H9 (cell line): Measurements from ENCODE around the gene CNIH1. TPM values are rescaled to one million over a fixed set of nuclear protein-coding genes. Genes with fewer than 3 reads are reported as not detected.

ENCODE experiments used
- DNase-seq: peaks from one replicate; pipeline ENCODE4 v3.0.0-alpha.2; 2017
- H2AFZ ChIP-seq: one replicate; pipeline ENCODE4 v1.6.1; 2013; ENCODE audit warnings: mild to moderate bottlenecking, low read length, control low read depth, moderate library complexity
- H2AK5ac ChIP-seq: 2 replicates; pipeline ENCODE4 v1.6.1; 2013; ENCODE audit warnings: low read length, control low read depth, mixed read lengths; ENCODE audit not compliant: insufficient read length
- H2BK120ac ChIP-seq: one replicate; pipeline ENCODE4 v1.6.1; 2013; ENCODE audit warnings: low read depth, mild to moderate bottlenecking, low read length, control low read depth, inconsistent platforms; ENCODE audit not compliant: poor library complexity, severe bottlenecking
- H2BK12ac ChIP-seq: 2 replicates; pipeline ENCODE4 v1.6.1; 2013; ENCODE audit warnings: low read length, control low read depth, mixed read lengths, low read depth; ENCODE audit not compliant: insufficient read length
- H2BK15ac ChIP-seq: 2 replicates; pipeline ENCODE4 v1.6.1; 2013; ENCODE audit warnings: low read depth, low read length, control low read depth
- H2BK20ac ChIP-seq: one replicate; pipeline ENCODE4 v1.6.1; 2013; ENCODE audit warnings: low read depth, mild to moderate bottlenecking, low read length, control low read depth, inconsistent platforms; ENCODE audit not compliant: poor library complexity, severe bottlenecking
- H2BK5ac ChIP-seq: 2 replicates; pipeline ENCODE4 v1.6.1; 2013; ENCODE audit warnings: low read length, control low read depth, mixed read lengths; ENCODE audit not compliant: insufficient read length
- H3K14ac ChIP-seq: 2 replicates; pipeline ENCODE4 v1.6.1; 2013; ENCODE audit warnings: low read length, control low read depth; ENCODE audit not compliant: insufficient read depth
- H3K18ac ChIP-seq: 2 replicates; pipeline ENCODE4 v1.6.1; 2013; ENCODE audit warnings: low read depth, mild to moderate bottlenecking, mixed read lengths, low read length, control low read depth; ENCODE audit not compliant: insufficient read length
- H3K23ac ChIP-seq: 2 replicates; pipeline ENCODE4 v1.6.1; 2013; ENCODE audit warnings: low read length, control low read depth, mixed read lengths, low read depth; ENCODE audit not compliant: insufficient read length
- H3K23me2 ChIP-seq: 2 replicates; pipeline ENCODE4 v1.6.1; 2013; ENCODE audit warnings: low read depth, mild to moderate bottlenecking, mixed read lengths, low read length, control low read depth; ENCODE audit not compliant: insufficient read length, poor library complexity, severe bottlenecking
- H3K27ac ChIP-seq: 2 replicates; pipeline ENCODE4 v1.5.1; 2013; ENCODE audit warnings: low read length, control low read depth, mixed read lengths, low read depth; ENCODE audit not compliant: insufficient read length
- H3K27me3 ChIP-seq: 2 replicates; pipeline ENCODE4 v1.6.1; 2013; ENCODE audit warnings: low read length, control low read depth, inconsistent platforms; ENCODE audit not compliant: insufficient read depth
- H3K4ac ChIP-seq: 2 replicates; pipeline ENCODE4 v1.6.1; 2013; ENCODE audit warnings: low read depth, mild to moderate bottlenecking, control low read depth, inconsistent platforms, low read length, moderate library complexity
- H3K4me1 ChIP-seq: 2 replicates; pipeline ENCODE4 v1.6.1; 2013; ENCODE audit warnings: low read length, control low read depth, inconsistent platforms; ENCODE audit not compliant: insufficient read depth
- H3K4me2 ChIP-seq: 2 replicates; pipeline ENCODE4 v1.6.1; 2013; ENCODE audit warnings: low read length, control low read depth, mixed read lengths; ENCODE audit not compliant: insufficient read length, insufficient read depth
- H3K56ac ChIP-seq: 2 replicates; pipeline ENCODE4 v1.6.1; 2013; ENCODE audit warnings: low read depth, mild to moderate bottlenecking, mixed read lengths, low read length, control low read depth; ENCODE audit not compliant: insufficient read length
- H3K79me1 ChIP-seq: 2 replicates; pipeline ENCODE4 v1.6.1; 2013; ENCODE audit warnings: low read depth, mild to moderate bottlenecking, moderate library complexity, low read length, control low read depth, inconsistent platforms; ENCODE audit not compliant: insufficient read depth, poor library complexity, severe bottlenecking
- H3K79me2 ChIP-seq: 2 replicates; pipeline ENCODE4 v1.6.1; 2013; ENCODE audit warnings: low read length, control low read depth, inconsistent platforms; ENCODE audit not compliant: insufficient read depth
- H3K9ac ChIP-seq: 2 replicates; pipeline ENCODE4 v1.6.1; 2013; ENCODE audit warnings: low read length, control low read depth, mixed read lengths; ENCODE audit not compliant: insufficient read length; ENCODE audit errors: extremely low read depth
- H3K9me3 ChIP-seq: one replicate; pipeline ENCODE4 v1.6.1; 2013; ENCODE audit warnings: low read depth, low read length, inconsistent platforms; ENCODE audit not compliant: control insufficient read depth
- H3T11ph ChIP-seq: one replicate; pipeline ENCODE4 v1.6.1; 2013; ENCODE audit warnings: mild to moderate bottlenecking, low read length, control low read depth, inconsistent platforms
- H4K20me1 ChIP-seq: one replicate; pipeline ENCODE4 v1.6.1; 2013; ENCODE audit not compliant: control insufficient read depth, insufficient read length, insufficient read depth
- H4K5ac ChIP-seq: 2 replicates; pipeline ENCODE4 v1.6.1; 2013; ENCODE audit warnings: low read depth, mild to moderate bottlenecking, mixed read lengths, low read length, control low read depth; ENCODE audit not compliant: insufficient read length
- H4K8ac ChIP-seq: replicated peaks from 2 replicates; pipeline ENCODE4 v1.6.1; 2013; ENCODE audit warnings: low read length, control low read depth, mixed read lengths, low read depth; ENCODE audit not compliant: insufficient read length
- H4K91ac ChIP-seq: 2 replicates; pipeline ENCODE4 v1.6.1; 2013; ENCODE audit warnings: low read depth, mild to moderate bottlenecking, moderate library complexity, mixed read lengths, low read length, control low read depth; ENCODE audit not compliant: insufficient read length
- H3K27ac Mint-ChIP-seq, 3 experiments: 2 replicates in 2 of 3; 3 replicates in 1 of 3; pipeline ENCODE4 v1.8.0; 2020 to 2021; ENCODE audit warnings: mixed read lengths in 3 of 3, mild to moderate bottlenecking in 1 of 3, moderate library complexity in 1 of 3
- H3K27me3 Mint-ChIP-seq: 2 replicates; pipeline ENCODE4 v1.8.0; 2021; ENCODE audit warnings: low read depth, mild to moderate bottlenecking, moderate library complexity, mixed read lengths
- H3K36me3 Mint-ChIP-seq, 3 experiments: 2 replicates in 2 of 3; 3 replicates in 1 of 3; pipeline ENCODE4 v1.8.0; 2020 to 2021; ENCODE audit warnings: low read depth in 3 of 3, mixed read lengths in 3 of 3; ENCODE audit not compliant: insufficient read depth in 1 of 3
- H3K4me1 Mint-ChIP-seq, 2 experiments: 2 replicates each; pipeline ENCODE4 v1.8.0; 2020; ENCODE audit warnings: mixed read lengths in 2 of 2
- H3K4me3 Mint-ChIP-seq, 2 experiments: 2 replicates in 1 of 2; 3 replicates in 1 of 2; pipeline ENCODE4 v1.8.0; 2020 to 2021; ENCODE audit warnings: mild to moderate bottlenecking in 2 of 2, mixed read lengths in 2 of 2, moderate library complexity in 1 of 2
- H3K9me3 Mint-ChIP-seq, 2 experiments: 2 replicates in 1 of 2; 3 replicates in 1 of 2; pipeline ENCODE4 v1.8.0; 2020; ENCODE audit warnings: mild to moderate bottlenecking in 2 of 2, mixed read lengths in 2 of 2, moderate library complexity in 1 of 2
- WGBS: extraction: QIAGEN DNeasy Blood & Tissue Kit; methylation state at CpG from one replicate; pipeline ENCODE4 v1.1.7; 2013; ENCODE audit warnings: missing lambda C conversion rate, low lambda C conversion rate, mixed read lengths; ENCODE audit not compliant: insufficient read length; ENCODE audit errors: extremely low coverage; 5-methylcytosine and 5-hydroxymethylcytosine counted together
- total RNA-seq: library from RNA; stranded (reverse); gene quantifications from 2 replicates; pipeline ENCODE4 v1.2.1, GENCODE V29; 2021
- TF ChIP-seq, protein P1 (sequence below): fragments of 200-600 bp; sonication (generic); conservative IDR thresholded peaks from 3 replicates; pipeline ENCODE4 v1.8.0; 2021; ENCODE audit warnings: antibody characterized with exemption, mild to moderate bottlenecking

The CNIH1 gene
- total RNA-seq, 1 experiment from 2014 or later, result 99.3 TPM

DNA sequence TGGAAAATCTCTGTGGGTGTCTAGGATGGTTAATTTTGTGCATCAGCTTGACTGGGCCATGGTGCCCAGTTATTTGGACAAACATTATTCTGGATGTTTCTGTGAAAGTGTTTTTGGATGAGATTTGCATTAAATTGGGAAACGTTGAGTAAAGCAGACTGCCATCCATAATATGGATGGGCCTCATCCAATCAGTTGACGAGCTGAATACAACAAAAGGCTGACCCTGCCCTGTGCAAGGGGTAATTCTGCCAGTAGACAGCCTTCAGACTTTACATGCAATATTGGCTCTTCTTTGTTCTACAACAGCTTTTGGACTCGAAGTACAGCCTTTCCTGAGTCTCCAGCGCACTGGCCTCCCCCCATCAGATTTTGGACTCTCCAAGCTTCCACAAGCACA lies 45.9 kb downstream of the CNIH1 start:
- no peak overlapping the region for H2AFZ ChIP-seq
- H3K56ac ChIP-seq, result no peak overlapping the region
- H3K36me3 Mint-ChIP-seq, result no peaks in the 10 kb centered on the region; a peak in 2 of 7 replicates
- H3K27ac Mint-ChIP-seq, result no peak overlapping the region
- no peak overlapping the region for H2BK12ac ChIP-seq
- H4K8ac ChIP-seq, result no peak overlapping the region
- H2BK20ac ChIP-seq, result no peak overlapping the region
- no peak overlapping the region for H3K9ac ChIP-seq
- no peak overlapping the region for H3K4me3 Mint-ChIP-seq
- peaks cover 3% of the 10 kb centered on the region for H3K4me1 ChIP-seq
- H3K79me1 ChIP-seq, result no peaks in the 10 kb centered on the region
- H3T11ph ChIP-seq, result no peak overlapping the region
- H3K27ac ChIP-seq, result no peak overlapping the region
- no peak overlapping the region for H4K5ac ChIP-seq
- H3K23me2 ChIP-seq, result peaks cover 7% of the 10 kb centered on the region
- H3K18ac ChIP-seq, result no peak overlapping the region
- no peaks in the 10 kb centered on the region for H3K27me3 ChIP-seq
- H2BK5ac ChIP-seq, result no peak overlapping the region
- H3K9me3 ChIP-seq, result no peaks in the 10 kb centered on the region
- no peak overlapping the region for H2BK120ac ChIP-seq
- H3K4ac ChIP-seq, result no peak overlapping the region
- no peak overlapping the region for H2BK15ac ChIP-seq
- H3K14ac ChIP-seq, result no peak overlapping the region
- H4K20me1 ChIP-seq, result no peaks in the 10 kb centered on the region
- DNase-seq, result no peak
- H3K4me1 Mint-ChIP-seq, result peaks cover 14 to 24% of the 10 kb centered on the region in 2 experiments
- no peak overlapping the region for H2AK5ac ChIP-seq
- no peak overlapping the region for H3K23ac ChIP-seq
- H3K79me2 ChIP-seq, result no peaks in the 10 kb centered on the region
- WGBS, result no CpG with 5 or more reads among the region's 4 CpGs
- H3K27me3 Mint-ChIP-seq, result peaks cover 5% of the 10 kb centered on the region
- no peaks in the 10 kb centered on the region; a peak in 2 of 5 replicates for H3K9me3 Mint-ChIP-seq
- TF ChIP-seq, protein P1, sequence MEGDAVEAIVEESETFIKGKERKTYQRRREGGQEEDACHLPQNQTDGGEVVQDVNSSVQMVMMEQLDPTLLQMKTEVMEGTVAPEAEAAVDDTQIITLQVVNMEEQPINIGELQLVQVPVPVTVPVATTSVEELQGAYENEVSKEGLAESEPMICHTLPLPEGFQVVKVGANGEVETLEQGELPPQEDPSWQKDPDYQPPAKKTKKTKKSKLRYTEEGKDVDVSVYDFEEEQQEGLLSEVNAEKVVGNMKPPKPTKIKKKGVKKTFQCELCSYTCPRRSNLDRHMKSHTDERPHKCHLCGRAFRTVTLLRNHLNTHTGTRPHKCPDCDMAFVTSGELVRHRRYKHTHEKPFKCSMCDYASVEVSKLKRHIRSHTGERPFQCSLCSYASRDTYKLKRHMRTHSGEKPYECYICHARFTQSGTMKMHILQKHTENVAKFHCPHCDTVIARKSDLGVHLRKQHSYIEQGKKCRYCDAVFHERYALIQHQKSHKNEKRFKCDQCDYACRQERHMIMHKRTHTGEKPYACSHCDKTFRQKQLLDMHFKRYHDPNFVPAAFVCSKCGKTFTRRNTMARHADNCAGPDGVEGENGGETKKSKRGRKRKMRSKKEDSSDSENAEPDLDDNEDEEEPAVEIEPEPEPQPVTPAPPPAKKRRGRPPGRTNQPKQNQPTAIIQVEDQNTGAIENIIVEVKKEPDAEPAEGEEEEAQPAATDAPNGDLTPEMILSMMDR, result no peak
- H4K91ac ChIP-seq, result no peak overlapping the region
- no peak overlapping the region for H3K4me2 ChIP-seq
